Fibroblast of gingiva (primary cell): ENCODE data around the gene NLGN2.
A peak's percentile ranks its signal among the peaks of the same experiment; 100 is the strongest.

Experiments
- DNase-seq: peaks from one replicate; pipeline ENCODE4 v3.0.0-alpha.2; 2011; ENCODE audit warnings: low read depth

Gene NLGN2

DNA sequence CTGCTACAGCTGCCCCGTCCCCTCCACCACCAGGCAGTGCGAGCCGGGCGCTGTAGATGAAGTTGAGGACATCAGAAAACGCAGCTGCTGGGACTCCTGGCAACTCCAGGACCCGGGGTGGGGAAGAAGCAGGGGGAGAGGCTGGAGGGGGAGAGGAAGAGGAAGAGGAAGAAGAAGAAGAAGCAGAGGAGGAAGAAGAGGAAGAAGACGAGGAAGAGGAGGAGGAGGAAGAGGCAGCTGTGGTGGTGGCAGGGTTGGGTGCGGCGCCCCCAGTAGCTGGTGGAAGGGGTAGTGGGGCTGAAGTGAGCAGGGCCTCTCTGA, 58.6 kb downstream of the NLGN2 start:
- DNase-seq: no peak

DNA sequence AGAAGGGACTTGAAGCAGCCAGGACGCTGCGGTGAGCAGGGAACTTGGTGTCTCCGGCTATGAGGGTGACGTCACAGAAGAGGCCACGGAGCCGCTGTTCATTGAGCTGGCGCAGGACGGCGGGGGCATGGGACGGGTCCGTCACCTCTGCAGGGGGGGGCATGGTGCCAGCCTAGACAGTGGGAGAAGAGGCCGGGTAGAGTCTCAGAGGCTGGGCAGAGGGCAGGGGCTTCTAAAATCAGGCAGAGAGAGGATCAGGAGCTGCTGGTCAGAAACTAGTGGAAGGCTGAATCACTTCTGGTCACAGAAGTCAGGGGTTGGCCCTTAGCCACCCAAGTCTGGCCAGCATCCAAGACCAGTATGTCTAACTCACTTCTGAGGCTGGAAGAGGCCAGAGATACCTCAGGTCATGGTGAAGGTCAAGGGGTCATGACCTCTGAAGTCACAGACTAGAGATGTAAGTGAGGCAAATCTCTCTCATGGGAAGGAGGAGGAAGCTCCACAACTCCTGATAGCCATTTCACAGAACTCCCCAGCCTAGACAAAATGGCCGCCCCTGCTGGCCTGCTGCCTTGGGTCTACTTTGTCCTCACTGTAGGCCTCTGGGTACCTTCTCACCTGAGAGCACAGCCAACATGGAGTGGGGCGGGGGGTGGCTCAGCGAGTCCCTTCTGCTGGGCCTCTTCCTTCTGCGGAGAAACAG, 59.1 kb downstream of the NLGN2 start:
- peak; percentile 46 for DNase-seq

DNA sequence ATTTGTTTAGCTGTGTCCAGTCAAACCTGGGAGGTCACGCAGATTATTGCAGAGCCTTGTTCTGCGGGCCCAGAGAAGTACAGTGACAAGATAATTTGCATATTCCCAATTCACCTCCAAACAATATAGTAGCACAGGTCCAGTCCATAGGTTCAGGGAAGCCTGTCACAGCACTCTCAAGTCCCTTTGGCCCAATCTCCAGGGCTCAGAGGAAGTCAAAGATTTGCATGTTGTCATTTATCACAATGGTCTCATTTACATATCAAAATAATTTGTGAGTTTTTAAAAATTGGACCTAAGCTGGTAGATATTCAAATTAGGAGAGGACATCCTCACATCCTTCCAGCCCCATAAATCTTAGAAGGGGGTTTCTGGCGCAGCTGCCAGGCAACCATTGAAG, 59.9 kb downstream of the NLGN2 start:
- no peak for DNase-seq

DNA sequence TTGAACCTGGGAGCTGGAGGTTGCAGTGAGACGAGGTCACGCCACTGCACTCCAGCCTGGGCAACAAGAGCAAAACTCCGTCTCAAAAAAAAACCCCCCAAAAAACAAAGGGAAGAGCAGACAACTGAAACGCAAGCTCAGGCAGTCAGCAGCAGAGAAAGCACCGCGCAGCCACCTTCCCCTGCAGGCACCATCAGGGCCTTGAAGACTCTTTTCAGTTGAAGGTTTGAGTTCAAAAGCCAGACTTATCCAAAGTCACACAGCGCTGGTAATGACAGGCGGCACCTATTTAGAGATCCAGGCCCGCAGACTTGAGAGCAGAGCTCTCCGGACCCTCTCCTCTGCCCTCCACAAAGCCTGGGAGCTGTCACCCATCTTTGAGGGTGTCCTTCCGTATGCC, 60.6 kb downstream of the NLGN2 start:
- no peak for DNase-seq

DNA sequence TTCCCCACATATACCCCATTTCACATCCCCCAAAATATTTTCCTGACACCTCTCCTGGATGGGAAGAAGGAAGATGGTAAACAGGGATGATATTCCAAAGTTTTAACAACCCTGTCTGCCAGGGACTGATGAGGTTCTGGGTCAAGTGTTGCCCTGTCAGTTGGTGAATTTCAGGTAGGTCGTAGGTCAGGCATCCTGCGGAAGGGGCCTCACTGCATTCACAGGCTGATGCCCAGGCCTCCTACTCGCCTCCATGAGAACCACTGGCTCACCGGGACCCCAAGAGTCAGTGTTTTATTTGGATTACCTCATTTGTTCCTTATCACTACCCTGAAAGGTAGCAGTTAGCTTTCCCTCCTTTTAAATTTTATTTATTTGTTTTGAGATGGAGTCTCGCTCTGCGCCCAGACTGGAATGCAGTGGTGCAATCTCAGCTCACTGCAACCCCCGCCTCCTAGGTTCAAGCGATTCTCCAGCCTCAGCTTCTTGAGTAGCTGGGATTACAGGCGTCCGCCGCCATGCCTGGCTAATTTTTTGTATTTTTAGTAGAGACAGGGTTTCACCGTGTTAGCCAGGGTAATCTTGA, 61.3 kb downstream of the NLGN2 start:
- DNase-seq: no peak
